GM18951 (cell line): ENCODE data around the gene TLE3.

Source experiments
- POLR2A ChIP-seq: IDR thresholded peaks from 4 replicates; pipeline ENCODE4 v1.6.1; 2011; ENCODE audit warnings: mild to moderate bottlenecking; ENCODE audit not compliant: insufficient read length, insufficient read depth; ENCODE audit errors: extremely low read depth
- in situ Hi-C: fragments of 300-500 bp; cut with MboI; formaldehyde crosslinking; loops from one replicate; pipeline ENCODE4 v1.12.0; 2022; ENCODE audit warnings: low sequenced_read_pairs, mixed read lengths, inconsistent platforms; ENCODE audit not compliant: unreplicated experiment

TLE3 gene

GRCh38 chr15:70133781-70134421 is 36.2 kb upstream of the TLE3 start:
- no peak for TF ChIP-seq POLR2A
- in situ Hi-C loops = no loop called here

- no peak for TF ChIP-seq POLR2A
- in situ Hi-C loops = no loop called here
These were observed 35.6 kb upstream of the TLE3 start for GRCh38 chr15:70133296-70133695.

GRCh38 chr15:70132571-70132970 is 34.9 kb upstream of the TLE3 start:
- in situ Hi-C loops = no loop called here
- no peak for TF ChIP-seq POLR2A

- in situ Hi-C loops = no loop called here
These were observed 34.4 kb upstream of the TLE3 start for GRCh38 chr15:70132139-70132538.

GRCh38 chr15:70128414-70129140 is 30.9 kb upstream of the TLE3 start:
- no peak for TF ChIP-seq POLR2A
- in situ Hi-C loops = no loop called here

More at GRCh38 chr15:70132139-70132538, 34.4 kb upstream of the TLE3 start:
- TF ChIP-seq POLR2A = no peak

GRCh38 chr15:70127770-70128413 is 30.2 kb upstream of the TLE3 start:
- in situ Hi-C loops = no loop called here

GRCh38 chr15:70127288-70127746 is 29.6 kb upstream of the TLE3 start:
- TF ChIP-seq POLR2A = no peak
- in situ Hi-C loops = no loop called here

More at GRCh38 chr15:70127770-70128413, 30.2 kb upstream of the TLE3 start:
- TF ChIP-seq POLR2A = no peak

GRCh38 chr15:70126362-70126761 is 28.6 kb upstream of the TLE3 start:
- in situ Hi-C loops = no loop called here

GRCh38 chr15:70125605-70126004 is 27.9 kb upstream of the TLE3 start:
- in situ Hi-C loops = no loop called here
- TF ChIP-seq POLR2A = no peak

More at GRCh38 chr15:70126362-70126761, 28.6 kb upstream of the TLE3 start:
- no peak for TF ChIP-seq POLR2A

GRCh38 chr15:70121624-70122302 is 24.0 kb upstream of the TLE3 start:
- no peak for TF ChIP-seq POLR2A
- in situ Hi-C loops = no loop called here

GRCh38 chr15:70120958-70121623 is 23.4 kb upstream of the TLE3 start:
- no peak for TF ChIP-seq POLR2A
- in situ Hi-C loops = no loop called here

- no peak for TF ChIP-seq POLR2A
- in situ Hi-C loops = no loop called here
These were observed 22.3 kb upstream of the TLE3 start for GRCh38 chr15:70119911-70120508.

GRCh38 chr15:70118599-70118998 is 20.9 kb upstream of the TLE3 start:
- TF ChIP-seq POLR2A = no peak
- in situ Hi-C loops = no loop called here

GRCh38 chr15:70116317-70116716 is 18.6 kb upstream of the TLE3 start:
- TF ChIP-seq POLR2A = no peak
- in situ Hi-C loops = no loop called here
